H9 (cell line): Measurements from ENCODE around the gene ARHGAP4. TPM values are rescaled to one million over a fixed set of nuclear protein-coding genes. Genes with fewer than 3 reads are reported as not detected.

Experiments
- DNase-seq: peaks from one replicate; pipeline ENCODE4 v3.0.0-alpha.2; 2017
- H2AFZ ChIP-seq: one replicate; pipeline ENCODE4 v1.6.1; 2013; ENCODE audit warnings: mild to moderate bottlenecking, low read length, control low read depth, moderate library complexity
- H2AK5ac ChIP-seq: 2 replicates; pipeline ENCODE4 v1.6.1; 2013; ENCODE audit warnings: low read length, control low read depth, mixed read lengths; ENCODE audit not compliant: insufficient read length
- H2BK120ac ChIP-seq: one replicate; pipeline ENCODE4 v1.6.1; 2013; ENCODE audit warnings: low read depth, mild to moderate bottlenecking, low read length, control low read depth, inconsistent platforms; ENCODE audit not compliant: poor library complexity, severe bottlenecking
- H2BK12ac ChIP-seq: 2 replicates; pipeline ENCODE4 v1.6.1; 2013; ENCODE audit warnings: low read length, control low read depth, mixed read lengths, low read depth; ENCODE audit not compliant: insufficient read length
- H2BK15ac ChIP-seq: 2 replicates; pipeline ENCODE4 v1.6.1; 2013; ENCODE audit warnings: low read depth, low read length, control low read depth
- H2BK20ac ChIP-seq: one replicate; pipeline ENCODE4 v1.6.1; 2013; ENCODE audit warnings: low read depth, mild to moderate bottlenecking, low read length, control low read depth, inconsistent platforms; ENCODE audit not compliant: poor library complexity, severe bottlenecking
- H2BK5ac ChIP-seq: 2 replicates; pipeline ENCODE4 v1.6.1; 2013; ENCODE audit warnings: low read length, control low read depth, mixed read lengths; ENCODE audit not compliant: insufficient read length
- H3K14ac ChIP-seq: 2 replicates; pipeline ENCODE4 v1.6.1; 2013; ENCODE audit warnings: low read length, control low read depth; ENCODE audit not compliant: insufficient read depth
- H3K18ac ChIP-seq: 2 replicates; pipeline ENCODE4 v1.6.1; 2013; ENCODE audit warnings: low read depth, mild to moderate bottlenecking, mixed read lengths, low read length, control low read depth; ENCODE audit not compliant: insufficient read length
- H3K23ac ChIP-seq: 2 replicates; pipeline ENCODE4 v1.6.1; 2013; ENCODE audit warnings: low read length, control low read depth, mixed read lengths, low read depth; ENCODE audit not compliant: insufficient read length
- H3K23me2 ChIP-seq: 2 replicates; pipeline ENCODE4 v1.6.1; 2013; ENCODE audit warnings: low read depth, mild to moderate bottlenecking, mixed read lengths, low read length, control low read depth; ENCODE audit not compliant: insufficient read length, poor library complexity, severe bottlenecking
- H3K27ac ChIP-seq: 2 replicates; pipeline ENCODE4 v1.5.1; 2013; ENCODE audit warnings: low read length, control low read depth, mixed read lengths, low read depth; ENCODE audit not compliant: insufficient read length
- H3K27me3 ChIP-seq: 2 replicates; pipeline ENCODE4 v1.6.1; 2013; ENCODE audit warnings: low read length, control low read depth, inconsistent platforms; ENCODE audit not compliant: insufficient read depth
- H3K4ac ChIP-seq: 2 replicates; pipeline ENCODE4 v1.6.1; 2013; ENCODE audit warnings: low read depth, mild to moderate bottlenecking, control low read depth, inconsistent platforms, low read length, moderate library complexity
- H3K4me1 ChIP-seq: 2 replicates; pipeline ENCODE4 v1.6.1; 2013; ENCODE audit warnings: low read length, control low read depth, inconsistent platforms; ENCODE audit not compliant: insufficient read depth
- H3K4me2 ChIP-seq: 2 replicates; pipeline ENCODE4 v1.6.1; 2013; ENCODE audit warnings: low read length, control low read depth, mixed read lengths; ENCODE audit not compliant: insufficient read length, insufficient read depth
- H3K56ac ChIP-seq: 2 replicates; pipeline ENCODE4 v1.6.1; 2013; ENCODE audit warnings: low read depth, mild to moderate bottlenecking, mixed read lengths, low read length, control low read depth; ENCODE audit not compliant: insufficient read length
- H3K79me1 ChIP-seq: 2 replicates; pipeline ENCODE4 v1.6.1; 2013; ENCODE audit warnings: low read depth, mild to moderate bottlenecking, moderate library complexity, low read length, control low read depth, inconsistent platforms; ENCODE audit not compliant: insufficient read depth, poor library complexity, severe bottlenecking
- H3K79me2 ChIP-seq: 2 replicates; pipeline ENCODE4 v1.6.1; 2013; ENCODE audit warnings: low read length, control low read depth, inconsistent platforms; ENCODE audit not compliant: insufficient read depth
- H3K9ac ChIP-seq: 2 replicates; pipeline ENCODE4 v1.6.1; 2013; ENCODE audit warnings: low read length, control low read depth, mixed read lengths; ENCODE audit not compliant: insufficient read length; ENCODE audit errors: extremely low read depth
- H3K9me3 ChIP-seq: one replicate; pipeline ENCODE4 v1.6.1; 2013; ENCODE audit warnings: low read depth, low read length, inconsistent platforms; ENCODE audit not compliant: control insufficient read depth
- H3T11ph ChIP-seq: one replicate; pipeline ENCODE4 v1.6.1; 2013; ENCODE audit warnings: mild to moderate bottlenecking, low read length, control low read depth, inconsistent platforms
- H4K20me1 ChIP-seq: one replicate; pipeline ENCODE4 v1.6.1; 2013; ENCODE audit not compliant: control insufficient read depth, insufficient read length, insufficient read depth
- H4K5ac ChIP-seq: 2 replicates; pipeline ENCODE4 v1.6.1; 2013; ENCODE audit warnings: low read depth, mild to moderate bottlenecking, mixed read lengths, low read length, control low read depth; ENCODE audit not compliant: insufficient read length
- H4K8ac ChIP-seq: replicated peaks from 2 replicates; pipeline ENCODE4 v1.6.1; 2013; ENCODE audit warnings: low read length, control low read depth, mixed read lengths, low read depth; ENCODE audit not compliant: insufficient read length
- H4K91ac ChIP-seq: 2 replicates; pipeline ENCODE4 v1.6.1; 2013; ENCODE audit warnings: low read depth, mild to moderate bottlenecking, moderate library complexity, mixed read lengths, low read length, control low read depth; ENCODE audit not compliant: insufficient read length
- H3K27ac Mint-ChIP-seq, 3 experiments: 2 replicates in 2 of 3; 3 replicates in 1 of 3; pipeline ENCODE4 v1.8.0; 2020 to 2021; ENCODE audit warnings: mixed read lengths in 3 of 3, mild to moderate bottlenecking in 1 of 3, moderate library complexity in 1 of 3
- H3K27me3 Mint-ChIP-seq: 2 replicates; pipeline ENCODE4 v1.8.0; 2021; ENCODE audit warnings: low read depth, mild to moderate bottlenecking, moderate library complexity, mixed read lengths
- H3K36me3 Mint-ChIP-seq, 3 experiments: 2 replicates in 2 of 3; 3 replicates in 1 of 3; pipeline ENCODE4 v1.8.0; 2020 to 2021; ENCODE audit warnings: low read depth in 3 of 3, mixed read lengths in 3 of 3; ENCODE audit not compliant: insufficient read depth in 1 of 3
- H3K4me1 Mint-ChIP-seq, 2 experiments: 2 replicates each; pipeline ENCODE4 v1.8.0; 2020; ENCODE audit warnings: mixed read lengths in 2 of 2
- H3K4me3 Mint-ChIP-seq, 2 experiments: 2 replicates in 1 of 2; 3 replicates in 1 of 2; pipeline ENCODE4 v1.8.0; 2020 to 2021; ENCODE audit warnings: mild to moderate bottlenecking in 2 of 2, mixed read lengths in 2 of 2, moderate library complexity in 1 of 2
- H3K9me3 Mint-ChIP-seq, 2 experiments: 2 replicates in 1 of 2; 3 replicates in 1 of 2; pipeline ENCODE4 v1.8.0; 2020; ENCODE audit warnings: mild to moderate bottlenecking in 2 of 2, mixed read lengths in 2 of 2, moderate library complexity in 1 of 2
- CTCF ChIP-seq: fragments of 200-600 bp; sonication (generic); conservative IDR thresholded peaks from 3 replicates; pipeline ENCODE4 v1.8.0; 2021; ENCODE audit warnings: antibody characterized with exemption, mild to moderate bottlenecking
- WGBS: extraction: QIAGEN DNeasy Blood & Tissue Kit; methylation state at CpG from one replicate; pipeline ENCODE4 v1.1.7; 2013; ENCODE audit warnings: missing lambda C conversion rate, low lambda C conversion rate, mixed read lengths; ENCODE audit not compliant: insufficient read length; ENCODE audit errors: extremely low coverage; 5-methylcytosine and 5-hydroxymethylcytosine counted together
- total RNA-seq: library from RNA; stranded (reverse); gene quantifications from 2 replicates; pipeline ENCODE4 v1.2.1, GENCODE V29; 2021

ARHGAP4 gene
- total RNA-seq, 1 experiment from 2014 or later, result 37.8 TPM

DNA sequence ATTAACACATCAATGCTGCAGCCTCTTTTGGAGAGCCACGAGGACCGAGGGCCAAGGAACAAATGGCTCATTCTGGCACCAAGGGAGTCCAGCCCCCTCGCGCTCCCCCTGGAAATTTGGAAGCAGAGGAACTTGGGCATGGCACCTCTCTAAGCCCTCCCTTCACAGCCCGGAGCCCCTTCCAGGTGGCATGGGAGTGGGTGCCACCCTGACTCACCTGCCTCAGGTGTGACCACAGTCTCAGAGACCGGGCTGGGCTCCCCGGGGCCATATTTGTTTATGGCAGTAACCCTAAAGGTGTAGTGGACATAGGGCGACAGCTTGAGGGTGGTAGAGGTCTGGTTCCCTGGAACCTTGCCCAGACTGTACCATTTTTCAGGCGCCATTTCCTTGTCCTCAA, 58.9 kb downstream of the ARHGAP4 start:
- Histone ChIP-seq H3K27ac (no peak overlapping the region), H4K20me1 (no peaks in the 10 kb centered on the region), H3K79me1 (no peaks in the 10 kb centered on the region), H3K79me2 (no peaks in the 10 kb centered on the region), H3K56ac (no peak overlapping the region), H2BK5ac (no peak overlapping the region), H3K9me3 (peaks cover 12% of the 10 kb centered on the region), H2BK12ac (no peak overlapping the region), H3K4ac (no peak overlapping the region), H3K4me2 (no peak overlapping the region), H3K4me1 (no peaks in the 10 kb centered on the region), H3K23ac (no peak overlapping the region), H2BK15ac (no peak overlapping the region), H2BK120ac (no peak overlapping the region), H4K91ac (no peak overlapping the region), H4K8ac (no peak overlapping the region), H4K5ac (no peak overlapping the region), H2BK20ac (no peak overlapping the region), H3T11ph (no peak overlapping the region), H3K27me3 (no peaks in the 10 kb centered on the region), H2AK5ac (no peak overlapping the region), H3K14ac (no peak overlapping the region), H2AFZ (no peak overlapping the region), H3K23me2 (no peaks in the 10 kb centered on the region), H3K18ac (no peak overlapping the region), H3K9ac (no peak overlapping the region)
- H3K9me3 Mint-ChIP-seq, result peaks cover 61 to 86% of the 10 kb centered on the region in 2 experiments
- no peaks in the 10 kb centered on the region; the same call in none of the 2 replicates for H3K27me3 Mint-ChIP-seq
- WGBS, result no CpG with 5 or more reads among the region's 9 CpGs
- H3K4me1 Mint-ChIP-seq, result peaks cover 8 to 25% of the 10 kb centered on the region in 2 experiments; a peak in 3 of 4 replicates
- no peak overlapping the region for H3K27ac Mint-ChIP-seq
- no peak overlapping the region for H3K4me3 Mint-ChIP-seq
- peaks cover 11 to 36% (median 13%) of the 10 kb centered on the region in 3 experiments for H3K36me3 Mint-ChIP-seq
- no peak for DNase-seq
- TF ChIP-seq CTCF, result no peak
